ENCODE measurements around the gene CALML3.

Gene CALML3

GRCh38 chr10:5522913-5523560 is 1.7 kb upstream of the CALML3 start:
- no peak for TF ChIP-seq TAF1 (IDR thresholded peaks at IDR 0.05; ENCODE audit: low read depth)

GRCh38 chr10:5523796-5524574 is 776 bp upstream of the CALML3 start:
- no peak for TF ChIP-seq RAD21 (IDR thresholded peaks at IDR 0.05; ENCODE audit: low read depth)
- no peak for TF ChIP-seq CREB1 (IDR thresholded peaks at IDR 0.05; ENCODE audit: low read depth)
- TF ChIP-seq NFIC (IDR thresholded peaks at IDR 0.05), result no peak
- TF ChIP-seq REST (IDR thresholded peaks at IDR 0.05; ENCODE audit: low read depth), result no peak
- no peak for TF ChIP-seq MAX (IDR thresholded peaks at IDR 0.05)
- no peak for TF ChIP-seq CEBPB (IDR thresholded peaks at IDR 0.05)
- TF ChIP-seq EGR1 (IDR thresholded peaks at IDR 0.05), result no peak
- no peak for TF ChIP-seq FOXM1 (IDR thresholded peaks at IDR 0.05; ENCODE audit: borderline replicate concordance, low read depth)
- no peak for TF ChIP-seq ZBTB7A (IDR thresholded peaks at IDR 0.05; ENCODE audit: low read depth)
- TF ChIP-seq USF1 (IDR thresholded peaks at IDR 0.05), result no peak
- no peak for TF ChIP-seq YY1 (IDR thresholded peaks at IDR 0.05; ENCODE audit: low read depth)

- TF ChIP-seq MAX (IDR thresholded peaks at IDR 0.05) (no peak), CEBPB (IDR thresholded peaks at IDR 0.05) (no peak)
Observed at GRCh38 chr10:5525561-5526341, 990 bp downstream of the CALML3 start.

- TF ChIP-seq CREB1 (IDR thresholded peaks at IDR 0.05; ENCODE audit: low read depth), result no peak
- no peak for TF ChIP-seq FOXM1 (IDR thresholded peaks at IDR 0.05; ENCODE audit: borderline replicate concordance, low read depth)
- TF ChIP-seq CEBPB (IDR thresholded peaks at IDR 0.05), result no peak
- TF ChIP-seq YY1 (IDR thresholded peaks at IDR 0.05; ENCODE audit: low read depth), result no peak
- TF ChIP-seq EGR1 (IDR thresholded peaks at IDR 0.05), result no peak
Observed at GRCh38 chr10:5526691-5527331, 2.0 kb downstream of the CALML3 start.

- TF ChIP-seq CEBPB (IDR thresholded peaks at IDR 0.05) (no peak), TAF1 (IDR thresholded peaks at IDR 0.05; ENCODE audit: low read depth) (no peak), NFIC (IDR thresholded peaks at IDR 0.05) (no peak), EGR1 (IDR thresholded peaks at IDR 0.05) (no peak), TEAD4 (IDR thresholded peaks at IDR 0.05) (no peak), YY1 (IDR thresholded peaks at IDR 0.05; ENCODE audit: low read depth) (no peak), REST (IDR thresholded peaks at IDR 0.05; ENCODE audit: low read depth) (no peak), TCF12 (IDR thresholded peaks at IDR 0.05; ENCODE audit: low read depth) (no peak), RAD21 (IDR thresholded peaks at IDR 0.05; ENCODE audit: low read depth) (no peak), EP300 (IDR thresholded peaks at IDR 0.05; ENCODE audit: borderline replicate concordance) (no peak), FOXM1 (IDR thresholded peaks at IDR 0.05; ENCODE audit: borderline replicate concordance, low read depth) (no peak), CREB1 (IDR thresholded peaks at IDR 0.05; ENCODE audit: low read depth) (no peak), USF1 (IDR thresholded peaks at IDR 0.05) (no peak), MAX (IDR thresholded peaks at IDR 0.05) (no peak), ZBTB7A (IDR thresholded peaks at IDR 0.05; ENCODE audit: low read depth) (no peak)
Observed at GRCh38 chr10:5527332-5528200, 2.8 kb downstream of the CALML3 start.

Data from Ishikawa (cell line).